NB4 (cell line): ENCODE measurements around the gene NLRP10.

Experiments used
- DNase-seq: peaks from one replicate; pipeline ENCODE4 v3.0.0; 2010; ENCODE audit warnings: low read depth
- H3K4me3 ChIP-seq: one replicate; pipeline ENCODE4 v1.5.1; 2011; ENCODE audit warnings: mild to moderate bottlenecking, low read depth, low read length, moderate library complexity
- MYC ChIP-seq: IDR thresholded peaks from 2 replicates; pipeline ENCODE4 v1.6.1; 2011; ENCODE audit warnings: low read depth, low read length
- POLR2A ChIP-seq: IDR thresholded peaks from 2 replicates; pipeline ENCODE4 v1.6.1; 2011; ENCODE audit warnings: mild to moderate bottlenecking; ENCODE audit not compliant: insufficient read length; ENCODE audit errors: extremely low read depth
- TF ChIP-seq, protein P1 (sequence below): IDR thresholded peaks from 2 replicates; pipeline ENCODE4 v1.6.1; 2011; ENCODE audit warnings: low read depth, low read length
- TF ChIP-seq, protein P2 (sequence below): IDR thresholded peaks from one replicate; pipeline ENCODE4 v1.5.1; 2012; ENCODE audit warnings: low read depth, low read length

The NLRP10 gene

DNA sequence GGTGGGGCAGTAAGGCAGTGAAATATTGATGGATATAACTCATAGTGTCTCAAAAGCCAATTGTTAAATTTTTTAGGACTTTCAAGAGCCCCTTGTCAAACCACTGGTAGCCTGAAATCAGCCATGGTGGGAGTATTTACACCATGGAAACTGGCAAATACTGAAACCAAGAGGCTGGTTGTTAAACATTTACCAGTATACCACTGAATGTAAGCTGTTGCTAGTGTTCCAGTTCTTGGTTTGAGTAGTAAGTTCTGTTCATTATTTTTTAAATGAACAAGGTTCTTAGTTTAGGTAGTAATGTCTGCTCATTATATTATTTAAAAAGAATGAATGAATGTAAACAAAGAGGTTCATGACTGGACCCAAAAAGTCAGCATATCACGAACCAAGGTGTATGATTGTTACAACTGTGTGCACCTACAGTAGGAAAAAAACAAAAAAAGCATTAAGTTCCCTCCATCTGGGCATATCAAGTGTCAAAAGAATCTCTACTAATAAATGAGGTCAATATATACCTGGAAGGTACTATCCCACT lies 17.4 kb upstream of the NLRP10 start:
- H3K4me3 ChIP-seq: no peak overlapping the region
- no peak for TF ChIP-seq POLR2A
- TF ChIP-seq, protein P1, sequence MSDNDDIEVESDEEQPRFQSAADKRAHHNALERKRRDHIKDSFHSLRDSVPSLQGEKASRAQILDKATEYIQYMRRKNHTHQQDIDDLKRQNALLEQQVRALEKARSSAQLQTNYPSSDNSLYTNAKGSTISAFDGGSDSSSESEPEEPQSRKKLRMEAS: no peak
- TF ChIP-seq MYC: no peak
- TF ChIP-seq, protein P2, sequence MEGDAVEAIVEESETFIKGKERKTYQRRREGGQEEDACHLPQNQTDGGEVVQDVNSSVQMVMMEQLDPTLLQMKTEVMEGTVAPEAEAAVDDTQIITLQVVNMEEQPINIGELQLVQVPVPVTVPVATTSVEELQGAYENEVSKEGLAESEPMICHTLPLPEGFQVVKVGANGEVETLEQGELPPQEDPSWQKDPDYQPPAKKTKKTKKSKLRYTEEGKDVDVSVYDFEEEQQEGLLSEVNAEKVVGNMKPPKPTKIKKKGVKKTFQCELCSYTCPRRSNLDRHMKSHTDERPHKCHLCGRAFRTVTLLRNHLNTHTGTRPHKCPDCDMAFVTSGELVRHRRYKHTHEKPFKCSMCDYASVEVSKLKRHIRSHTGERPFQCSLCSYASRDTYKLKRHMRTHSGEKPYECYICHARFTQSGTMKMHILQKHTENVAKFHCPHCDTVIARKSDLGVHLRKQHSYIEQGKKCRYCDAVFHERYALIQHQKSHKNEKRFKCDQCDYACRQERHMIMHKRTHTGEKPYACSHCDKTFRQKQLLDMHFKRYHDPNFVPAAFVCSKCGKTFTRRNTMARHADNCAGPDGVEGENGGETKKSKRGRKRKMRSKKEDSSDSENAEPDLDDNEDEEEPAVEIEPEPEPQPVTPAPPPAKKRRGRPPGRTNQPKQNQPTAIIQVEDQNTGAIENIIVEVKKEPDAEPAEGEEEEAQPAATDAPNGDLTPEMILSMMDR: no peak
- no peak for DNase-seq

DNA sequence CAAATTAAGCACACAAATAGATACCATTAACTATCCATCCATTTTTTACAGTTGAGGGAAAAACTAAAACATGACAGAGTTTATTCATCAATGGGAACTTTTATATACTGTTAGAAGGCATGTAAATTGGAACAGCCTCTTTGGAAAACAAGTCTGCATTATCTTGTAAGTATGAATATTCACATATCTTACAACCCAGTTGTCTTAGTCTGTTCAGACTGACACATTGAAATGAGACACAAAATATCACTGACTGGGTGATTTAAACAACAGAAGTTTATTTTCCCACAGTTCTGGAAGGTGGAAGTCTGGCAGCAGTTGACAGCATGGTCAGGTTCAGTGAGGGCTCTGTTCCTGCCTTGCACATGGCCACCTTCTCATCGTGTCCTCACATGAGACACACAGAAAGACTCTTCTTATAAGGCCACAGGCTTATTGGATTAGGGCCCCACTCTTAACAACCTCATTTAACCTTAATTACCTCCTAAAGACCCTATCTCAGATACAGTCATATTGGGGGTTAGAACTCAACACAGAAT lies 16.4 kb upstream of the NLRP10 start:
- DNase-seq: no peak
- no peak overlapping the region for H3K4me3 ChIP-seq
- TF ChIP-seq, protein P2: no peak
- TF ChIP-seq MYC (no peak), POLR2A (no peak)
- TF ChIP-seq, protein P1: no peak

DNA sequence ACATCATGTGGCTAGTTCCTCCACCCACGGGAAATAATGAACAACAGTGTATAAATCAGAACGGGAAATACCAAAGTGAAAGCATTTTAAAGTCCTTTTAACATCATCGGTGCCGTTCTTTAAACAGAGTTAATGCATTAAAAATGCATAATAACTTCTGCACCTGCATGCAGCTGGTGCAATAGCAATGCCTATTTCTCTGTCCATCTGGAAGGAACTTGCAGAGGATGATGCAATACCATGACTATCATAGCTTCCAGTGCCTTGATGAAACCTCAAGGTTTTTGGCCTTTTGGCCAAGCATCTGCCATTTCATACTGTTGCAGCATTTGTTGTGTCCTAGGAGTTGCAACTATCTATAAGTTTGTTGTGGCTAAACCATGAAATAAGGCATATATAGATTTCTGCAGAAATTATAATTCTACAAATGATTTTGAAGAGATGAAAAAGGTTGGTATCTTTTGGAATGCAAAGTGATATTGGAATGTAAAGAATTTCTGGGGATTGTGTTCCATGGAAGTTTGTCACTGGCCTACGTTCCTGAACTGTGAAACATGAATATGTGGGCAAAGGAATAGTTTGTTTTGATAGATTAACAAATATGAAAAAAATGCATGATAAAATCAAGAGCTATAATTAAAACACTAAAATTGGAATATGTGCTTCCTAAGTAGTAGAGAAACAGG lies 12.1 kb upstream of the NLRP10 start:
- TF ChIP-seq, protein P1: no peak
- TF ChIP-seq, protein P2: no peak
- H3K4me3 ChIP-seq: no peak overlapping the region
- peak; percentile 11 for DNase-seq

DNA sequence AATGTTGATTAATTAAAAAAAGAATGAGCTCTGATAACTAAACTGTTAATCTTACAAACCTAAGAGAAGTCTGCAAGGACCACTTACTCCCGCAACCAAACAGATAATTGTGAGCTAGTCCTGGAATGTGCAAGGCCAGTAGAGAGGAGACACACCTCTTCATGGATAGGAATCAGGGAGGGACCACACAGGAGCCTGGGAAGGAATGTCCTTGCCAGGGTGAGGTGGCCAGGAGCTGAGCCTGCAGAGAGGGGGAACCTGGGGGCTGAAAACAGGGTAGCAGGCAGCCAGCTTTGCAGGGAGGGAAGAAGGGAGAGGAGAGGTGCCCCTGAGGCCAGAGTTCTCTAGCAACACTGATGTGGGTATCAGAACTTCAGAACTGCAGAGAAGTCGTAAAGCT lies 9.4 kb upstream of the NLRP10 start:
- no peak for DNase-seq
- TF ChIP-seq POLR2A: no peak
- no peak for TF ChIP-seq MYC
- TF ChIP-seq, protein P2: no peak
- TF ChIP-seq, protein P1: no peak

DNA sequence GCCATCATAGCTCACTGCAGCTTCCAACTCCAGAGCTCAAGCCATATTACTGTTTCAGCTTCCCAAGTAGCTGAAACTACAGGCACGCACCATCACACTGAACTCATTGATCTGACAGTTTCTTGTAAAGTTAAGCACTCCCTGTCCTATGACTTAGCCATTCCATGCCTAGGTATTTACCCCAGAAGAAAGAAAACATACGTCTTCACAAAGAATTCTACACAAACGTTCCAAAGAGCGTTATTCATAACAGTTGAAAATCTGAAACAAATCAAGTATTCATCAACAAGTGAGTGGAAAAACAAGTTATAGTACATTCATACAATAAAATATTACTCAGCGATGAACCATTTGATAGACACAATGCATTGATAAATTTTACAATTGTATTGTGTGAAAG lies 7.8 kb upstream of the NLRP10 start:
- TF ChIP-seq, protein P1: no peak
- TF ChIP-seq, protein P2: no peak
- TF ChIP-seq POLR2A: no peak
- TF ChIP-seq MYC: no peak
- no peak for DNase-seq
- no peak overlapping the region for H3K4me3 ChIP-seq

More for the DNA sequence above, 9.4 kb upstream of the NLRP10 start:
- no peak overlapping the region for H3K4me3 ChIP-seq
